ENCODE data around the gene MAN2C1.
A peak's percentile ranks its signal among the peaks of the same experiment; 100 is the strongest.
"Not testable (repeated sequence)": the region's sequence is repeated elsewhere in the genome, so short reads cannot be mapped to it uniquely, and the experiment has no call there.

Gene MAN2C1

DNA sequence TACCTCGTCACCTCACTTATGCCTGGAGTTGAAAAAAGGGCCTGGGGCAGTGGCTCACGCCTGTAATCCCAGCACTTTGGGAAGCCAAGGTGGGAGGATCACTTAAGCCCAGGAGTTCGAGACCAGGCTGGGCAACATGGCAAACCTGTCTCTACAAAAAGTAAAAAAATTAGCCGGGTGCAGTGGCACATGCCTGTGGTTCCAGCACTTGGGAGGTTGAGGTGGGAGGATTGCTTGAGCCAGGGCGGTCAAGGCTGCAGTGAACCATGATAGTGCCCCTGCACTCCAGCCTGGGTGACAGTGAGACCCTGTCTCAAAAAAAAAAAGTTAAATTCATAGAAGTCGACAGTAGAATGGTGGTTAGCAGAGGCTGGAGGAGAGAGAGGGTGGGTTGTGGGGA lies 26.2 kb downstream of the MAN2C1 start:
- no peak for DNase-seq (ENCODE audit: low read depth)

- no peak for DNase-seq (ENCODE audit: low read depth)
These were observed 28.7 kb downstream of the MAN2C1 start for GRCh38 chr15:75339531-75340240.

GRCh38 chr15:75338661-75339240 lies 29.7 kb downstream of the MAN2C1 start:
- DNase-seq (ENCODE audit: low read depth), result no peak

DNA sequence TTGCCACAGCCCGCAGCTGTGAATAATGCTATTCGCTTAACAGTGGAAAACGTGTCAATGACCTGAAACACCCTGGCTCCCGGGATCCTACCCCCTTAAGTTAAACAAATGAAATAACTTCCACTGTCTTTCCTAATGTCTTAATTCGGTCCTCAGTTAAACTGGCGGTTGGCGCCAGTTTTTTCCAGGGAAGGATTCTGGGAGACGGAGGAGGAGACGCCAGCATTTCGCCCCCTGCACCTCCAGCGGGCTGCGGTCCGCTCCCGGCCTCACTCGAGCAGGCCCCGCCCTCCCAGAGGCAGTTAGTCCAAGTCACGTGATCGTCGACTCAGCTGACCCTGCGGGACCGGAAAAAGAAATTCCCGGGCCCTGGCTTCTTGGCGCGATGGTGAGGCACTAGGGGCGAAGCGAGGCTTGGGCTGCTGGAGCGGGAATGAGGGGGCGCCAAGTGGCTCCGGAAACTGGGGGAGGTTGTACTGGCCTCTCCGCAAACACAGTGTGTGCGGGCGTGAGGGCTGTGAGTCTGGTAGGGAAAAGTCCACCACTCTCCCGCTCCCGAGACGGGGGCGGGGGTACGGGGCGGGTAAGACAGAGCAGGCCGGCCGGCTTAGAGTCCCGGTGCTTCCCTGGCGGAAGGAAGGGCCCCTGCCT lies 32.6 kb downstream of the MAN2C1 start, which contains the start of gene COMMD4:
Gene COMMD4 (plus strand): TSS at position 359 of the 651 bp plus-strand sequence. CDS start 27 bp downstream, at position 386.
- DNase-seq (ENCODE audit: low read depth), result peak; percentile 47

DNA sequence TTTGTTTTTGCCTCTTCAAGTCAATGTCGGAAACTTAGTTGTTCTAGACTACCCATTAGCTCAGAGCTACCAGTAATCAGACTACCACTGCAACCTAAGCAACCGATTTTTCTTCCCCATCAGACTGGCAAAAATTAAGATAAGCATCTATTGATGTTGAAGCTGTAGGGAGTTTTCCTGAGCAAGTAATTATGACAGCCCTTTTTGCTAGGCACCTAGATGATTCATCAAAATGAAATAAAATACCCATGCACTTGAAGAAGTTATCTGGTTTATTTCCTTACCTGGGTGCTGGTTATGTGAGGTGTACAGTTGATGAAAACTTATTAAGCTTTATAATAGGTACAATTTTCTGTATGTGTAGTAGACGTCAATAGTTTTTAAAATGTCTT lies 33.1 kb downstream of the MAN2C1 start:
- no peak for DNase-seq (ENCODE audit: low read depth)

GRCh38 chr15:75333654-75334419 lies 34.6 kb downstream of the MAN2C1 start:
- not testable (repeated sequence) for DNase-seq (ENCODE audit: low read depth)

GRCh38 chr15:75332093-75332492 lies 36.3 kb downstream of the MAN2C1 start:
- DNase-seq (ENCODE audit: low read depth), result not testable (repeated sequence)

DNA sequence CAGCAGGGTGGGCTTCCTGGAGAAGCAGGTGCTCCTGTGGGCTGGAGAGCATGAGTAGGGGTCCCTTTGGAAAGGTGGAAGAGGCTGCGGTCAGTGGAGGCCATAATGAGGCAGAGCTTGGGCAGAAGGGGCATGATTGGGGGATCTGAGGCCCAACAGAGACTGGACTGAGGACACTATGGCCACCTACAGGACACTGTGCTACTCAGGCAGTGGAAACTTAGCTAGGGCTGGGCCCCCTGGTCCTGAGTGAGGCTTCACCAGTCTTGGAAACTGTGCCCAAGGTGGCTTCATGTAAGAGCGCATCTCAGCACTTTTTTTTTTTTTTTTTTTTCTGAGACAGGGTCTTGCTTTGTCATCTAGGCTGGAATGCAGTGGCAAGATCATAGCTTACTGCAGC lies 38.8 kb downstream of the MAN2C1 start:
- DNase-seq (ENCODE audit: low read depth), result no peak

DNA sequence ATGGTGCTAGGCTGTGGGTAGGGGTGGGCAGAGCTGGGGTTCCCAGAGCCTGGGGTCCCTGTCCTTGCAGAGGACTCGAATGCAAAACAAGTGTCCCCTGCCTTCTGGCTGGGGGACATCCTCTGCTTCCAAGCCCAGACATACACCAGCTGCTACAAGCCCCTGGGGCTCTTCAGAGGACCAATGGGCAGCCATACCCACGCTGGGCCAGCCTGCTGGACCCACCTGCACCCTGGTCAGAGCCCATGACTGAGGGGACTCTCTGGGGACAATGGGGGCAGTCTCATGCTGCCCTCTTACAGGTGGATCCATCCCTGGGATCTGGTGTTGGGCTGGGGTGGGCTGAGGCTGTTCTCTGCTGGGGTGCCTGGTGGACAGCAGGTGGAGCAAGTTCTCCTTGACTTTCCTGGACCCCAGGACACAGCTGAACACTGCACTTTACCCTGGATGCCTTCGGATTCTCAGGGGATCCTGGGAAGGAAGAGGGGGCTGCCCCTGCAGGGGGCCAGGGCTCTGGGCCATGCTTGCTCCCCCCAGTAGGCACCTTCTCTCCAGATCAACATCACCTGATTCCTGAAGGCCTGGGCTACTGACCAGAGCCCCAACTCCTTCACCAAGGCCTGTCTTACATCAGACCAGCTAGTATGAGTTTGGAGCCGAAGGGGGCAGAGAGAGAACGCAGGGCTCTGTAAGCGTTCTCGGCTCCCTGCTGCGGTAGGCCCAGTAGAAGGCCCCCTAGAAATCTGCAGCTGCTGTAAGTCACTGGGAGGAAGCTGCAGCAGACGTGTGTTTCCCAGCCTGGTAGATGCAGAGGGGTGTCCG lies 39.7 kb downstream of the MAN2C1 start:
- no peak for DNase-seq (ENCODE audit: low read depth)

DNA sequence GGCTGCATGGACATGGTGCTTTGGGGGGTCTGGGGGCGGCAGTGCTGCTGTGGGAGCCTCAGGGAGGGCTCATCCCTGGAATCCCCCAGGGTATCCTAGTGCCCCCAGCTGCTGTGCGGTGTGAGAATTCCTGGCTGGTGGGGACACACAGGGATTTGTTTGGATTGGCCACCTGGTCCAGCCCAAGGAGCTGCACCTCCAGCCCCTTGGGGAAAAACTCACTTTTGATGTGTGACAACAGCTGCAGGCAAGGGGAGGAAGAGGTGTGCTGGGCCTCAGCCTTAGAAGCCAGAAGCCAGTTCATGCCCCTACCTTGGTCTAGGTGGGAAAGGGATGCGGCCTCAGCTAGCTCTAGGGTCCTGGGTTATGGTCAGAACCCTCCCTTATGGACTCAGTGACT lies 40.9 kb downstream of the MAN2C1 start:
- DNase-seq (ENCODE audit: low read depth), result no peak

- no peak for DNase-seq (ENCODE audit: low read depth)
These were observed 41.4 kb downstream of the MAN2C1 start for GRCh38 chr15:75327005-75327404.

GRCh38 chr15:75325922-75326321 lies 42.5 kb downstream of the MAN2C1 start:
- no peak for DNase-seq (ENCODE audit: low read depth)

- no peak for DNase-seq (ENCODE audit: low read depth)
These were observed 46.7 kb downstream of the MAN2C1 start for GRCh38 chr15:75321711-75322110.

- not testable (repeated sequence) for DNase-seq (ENCODE audit: low read depth)
These were observed 49.0 kb downstream of the MAN2C1 start for GRCh38 chr15:75319231-75319897.

- no peak for DNase-seq (ENCODE audit: low read depth)
These were observed 53.7 kb downstream of the MAN2C1 start for GRCh38 chr15:75314552-75315290.

DNA sequence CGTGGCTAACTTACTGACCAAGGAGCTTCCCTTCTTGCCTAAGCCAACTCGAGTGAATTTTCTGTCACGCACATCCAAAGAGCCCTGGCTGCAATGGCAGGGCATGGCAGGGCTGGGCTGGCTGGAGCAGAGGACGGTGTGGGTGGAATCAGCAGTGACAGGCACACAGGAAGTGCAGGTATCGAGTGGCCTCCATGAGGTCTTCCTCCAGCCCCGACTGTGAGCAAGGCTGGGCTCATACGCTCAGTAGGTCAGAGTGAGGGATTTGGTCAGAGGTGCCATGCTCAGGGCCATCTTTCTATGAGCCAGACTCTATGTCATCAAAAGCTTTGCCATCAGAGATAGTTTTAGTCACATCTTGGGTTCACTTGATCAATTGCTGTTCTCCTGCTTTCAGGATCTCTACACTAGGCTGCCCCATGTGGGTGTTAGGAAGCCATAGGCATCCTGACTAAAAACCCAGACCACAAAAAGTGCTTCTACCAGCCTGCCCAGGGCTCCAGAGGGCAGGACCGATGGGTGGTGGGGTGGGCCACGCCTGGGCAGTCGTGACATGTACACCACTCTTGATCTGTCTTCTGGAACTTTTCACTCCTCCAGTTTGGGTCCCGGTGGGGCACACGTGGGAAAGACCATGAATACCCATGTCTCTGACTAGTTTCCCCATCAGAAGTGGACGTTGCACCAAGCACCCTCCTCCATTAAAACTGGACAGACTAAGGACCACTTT lies 55.1 kb downstream of the MAN2C1 start:
- DNase-seq (ENCODE audit: low read depth), result no peak

- not testable (repeated sequence) for DNase-seq (ENCODE audit: low read depth)
These were observed 55.9 kb downstream of the MAN2C1 start for GRCh38 chr15:75312548-75312947.

GRCh38 chr15:75309711-75310110 lies 58.7 kb downstream of the MAN2C1 start:
- DNase-seq (ENCODE audit: low read depth), result no peak

- no peak for DNase-seq (ENCODE audit: low read depth)
These were observed 60.5 kb downstream of the MAN2C1 start for GRCh38 chr15:75307778-75308390.
